ENCODE results near the gene JARID2. TPM values are rescaled to one million over a fixed set of nuclear protein-coding genes. Genes with fewer than 3 reads are reported as not detected.

Gene JARID2
- total and polyA plus RNA-seq, 2 of the 8 experiments (the other 6 are each of a cell fraction or from before 2014, with no cell fraction given): 60.1 to 239 TPM

- H3K79me1 ChIP-seq (ENCODE audit: low read depth, low read length): peaks cover 8% of the 10 kb centered on the region; the same call in 1 of the 2 replicates
- no peak overlapping the region for H3K4ac ChIP-seq (replicated peaks; ENCODE audit: insufficient read length, low read depth, low read length)
- peaks cover 0 to 14% (median 10%) of the 10 kb centered on the region in 4 experiments for H3K4me1 ChIP-seq (replicated peaks in 1 of 4; ENCODE audit: control insufficient read depth in 3 of 4, insufficient read depth in 4 of 4, low read length in 3 of 4)
- H2BK12ac ChIP-seq (ENCODE audit: low read depth, low read length): no peak overlapping the region
- no peak overlapping the region for H3K4me2 ChIP-seq (ENCODE audit: insufficient read depth in 1 of 2, low read depth in 2 of 2, low read length in 2 of 2)
- H4K5ac ChIP-seq (ENCODE audit: insufficient read length, low read depth, low read length): no peak overlapping the region
- no peak overlapping the region for H2BK20ac ChIP-seq (ENCODE audit: low read length)
- no peak for DNase-seq (ENCODE audit: low read depth in 1 of 2, low spot score in 2 of 2)
- H3K23me2 ChIP-seq (ENCODE audit: low read depth, low read length): no peaks in the 10 kb centered on the region
- no peaks in the 10 kb centered on the region for H3K9me3 ChIP-seq (ENCODE audit: insufficient read depth in 2 of 2, low read depth in 1 of 2, low read length in 1 of 2)
- no peaks in the 10 kb centered on the region for H3K27me3 ChIP-seq (replicated peaks in 1 of 4; ENCODE audit: control insufficient read depth in 3 of 4, extremely low read depth in 1 of 4, insufficient read depth in 3 of 4, low read length in 3 of 4)
- no peak overlapping the region for H3K9ac ChIP-seq (replicated peaks in 1 of 4; ENCODE audit: extremely low read depth in 1 of 4, low read depth in 3 of 4, low read length in 3 of 4)
- TF ChIP-seq EZH2 (IDR thresholded peaks at IDR 0.05; ENCODE audit: low read depth, low read length, severe bottlenecking) (no peak), SIN3A (conservative IDR thresholded peaks at IDR 0.05 in 1 of 2, IDR thresholded peaks at IDR 0.05 in 1 of 2; ENCODE audit: low read depth in 1 of 2, low read length in 2 of 2) (no peak), JUND (IDR thresholded peaks at IDR 0.05; ENCODE audit: low read length) (no peak), SAP30 (IDR thresholded peaks at IDR 0.05; ENCODE audit: insufficient read depth, insufficient replicate concordance, low read length) (no peak), RAD21 (IDR thresholded peaks at IDR 0.05 in 1 of 2, conservative IDR thresholded peaks at IDR 0.05 in 1 of 2; ENCODE audit: low read depth in 2 of 2, low read length in 2 of 2) (no peak), FOSL1 (IDR thresholded peaks at IDR 0.05; ENCODE audit: insufficient read depth, low read depth, low read length) (no peak), RFX5 (IDR thresholded peaks at IDR 0.05; ENCODE audit: borderline replicate concordance, low read depth, low read length) (no peak), CBX8 (IDR thresholded peaks at IDR 0.05; ENCODE audit: borderline replicate concordance, low read depth, low read length) (no peak), KDM5A (IDR thresholded peaks at IDR 0.05; ENCODE audit: low read length) (no peak), CHD1 (IDR thresholded peaks at IDR 0.05; ENCODE audit: low read depth, low read length) (no peak)
- no peak overlapping the region for H3K23ac ChIP-seq (ENCODE audit: insufficient read length)
- no peak overlapping the region for H3K18ac ChIP-seq (ENCODE audit: extremely low read depth, low read length)
- peaks cover 35 to 52% of the 10 kb centered on the region in 2 experiments for H4K20me1 ChIP-seq (replicated peaks in 1 of 2; ENCODE audit: control insufficient read depth in 1 of 2, insufficient read depth in 2 of 2, low read length in 2 of 2)
- H3K56ac ChIP-seq (replicated peaks; ENCODE audit: insufficient read length, low read depth, low read length): no peak overlapping the region
- peaks cover 0 to 35% (median 16%) of the 10 kb centered on the region in 4 experiments; a peak in 6 of 8 replicates for H3K36me3 ChIP-seq (ENCODE audit: control insufficient read depth in 2 of 4, insufficient read depth in 4 of 4, low read length in 3 of 4)
- no peak overlapping the region for H3K14ac ChIP-seq (ENCODE audit: insufficient read length)
- H2BK120ac ChIP-seq (replicated peaks; ENCODE audit: low read depth, low read length): no peak overlapping the region
- CTCF ChIA-PET (ENCODE audit: partially characterized antibody): no interaction called here
- H4K91ac ChIP-seq (replicated peaks; ENCODE audit: insufficient read length, low read length): no peak overlapping the region
- no peak overlapping the region for H3K4me3 ChIP-seq (ENCODE audit: extremely low read depth in 1 of 4, insufficient read depth in 2 of 4, low read depth in 3 of 4, low read length in 4 of 4)
- H2BK5ac ChIP-seq (ENCODE audit: low read depth, low read length): no peak overlapping the region
- no peak overlapping the region for H3K27ac ChIP-seq (ENCODE audit: low read depth, low read length)
- no peak overlapping the region for H4K8ac ChIP-seq (ENCODE audit: extremely low read depth, insufficient read depth, low read length)
- H2BK15ac ChIP-seq (ENCODE audit: low read length): no peak overlapping the region
- POLR2A ChIA-PET (ENCODE audit: partially characterized antibody): no interaction called here
- peaks cover 36 to 99% of the 10 kb centered on the region in 2 experiments for H3K79me2 ChIP-seq (ENCODE audit: control insufficient read depth in 1 of 2, insufficient read depth in 2 of 2, low read length in 2 of 2)
- H2AK5ac ChIP-seq (ENCODE audit: low read depth, low read length): no peak overlapping the region
- no peak for FAIRE-seq
- WGBS, 2 experiments (ENCODE audit: extremely low coverage in 1 of 2, insufficient coverage in 1 of 2, insufficient read length in 1 of 2, insufficient replicate concordance in 2 of 2, low coverage in 1 of 2, low lambda C conversion rate in 2 of 2, missing lambda C conversion rate in 1 of 2): 93% methylated on average over 4 of the region's 4 CpGs; no CpG with 5 or more reads in 1 of the 2 experiments
- H2AFZ ChIP-seq (ENCODE audit: low read length): no peak overlapping the region
These were observed 205.9 kb downstream of the JARID2 start for GRCh38 chr6:15451738-15452137.
